Prostate gland (tissue), 2 donors: Measurements from ENCODE around the gene FCHSD2. TPM values are rescaled to one million over a fixed set of nuclear protein-coding genes. Genes with fewer than 3 reads are reported as not detected.

Source experiments
- DNase-seq: peaks from one replicate; pipeline ENCODE4 v3.0.0-alpha.2; 2019; ENCODE audit warnings: low spot score
- H3K27ac ChIP-seq, 2 donors: fragments of 200-600 bp; sonication (generic); 2 replicates each; pipeline ENCODE4 v1.5.1; 2017 to 2019
- H3K27me3 ChIP-seq: fragments of 200-600 bp; sonication (generic); replicated peaks from 2 replicates; pipeline ENCODE4 v1.5.1; 2019; ENCODE audit not compliant: insufficient read depth
- H3K36me3 ChIP-seq, 2 donors: fragments of 200-600 bp; sonication (generic); 1 replicate in 1 of 2; 2 replicates in 1 of 2; pipeline versions ENCODE4 v1.5.1 to v1.8.1; 2017 to 2019
- H3K4me1 ChIP-seq: fragments of 200-600 bp; sonication (generic); replicated peaks from 2 replicates; pipeline ENCODE4 v1.5.1; 2019
- H3K4me3 ChIP-seq, 2 donors: fragments of 200-600 bp; sonication (generic); 2 replicates each; pipeline ENCODE4 v1.5.1; 2017 to 2019
- H3K9me3 ChIP-seq: fragments of 200-600 bp; sonication (generic); 2 replicates; pipeline ENCODE4 v1.5.1; 2017
- POLR2A ChIP-seq: fragments of 450-650 bp; IDR thresholded peaks from one replicate; pipeline ENCODE4 v1.6.1; 2016; ENCODE audit warnings: antibody characterized with exemption, mild to moderate bottlenecking
- POLR2AphosphoS5 ChIP-seq: sonication (generic); formaldehyde crosslinking; IDR thresholded peaks from one replicate; pipeline ENCODE4 v1.6.1; 2017; ENCODE audit warnings: antibody characterized with exemption
- WGBS: methylation state at CpG from one replicate; pipeline ENCODE4 v1.1.5; 2018; 5-methylcytosine and 5-hydroxymethylcytosine counted together
- intact Hi-C: fragments of 100-400 bp; cut with DNase I; formaldehyde crosslinking; loops from one replicate; pipeline ENCODE4 v1.14.2; 2022
- total RNA-seq, 2 donors: library from RNA; depleted of rRNA; stranded (reverse); fragments of >200 nt; gene quantifications; one replicate each; pipeline ENCODE4 v1.1.0, GENCODE V29; 2016
- TF ChIP-seq, protein P1 (sequence below), 4 experiments: fragments of 200-600 bp in 2 of 4; fragments of 450-650 bp in 2 of 4; sonication (generic) in 2 of 4; IDR thresholded peaks; 1 replicate in 3 of 4; 2 replicates in 1 of 4; pipeline ENCODE4 v1.5.1; 2016 to 2019; ENCODE audit warnings: antibody characterized with exemption in 4 of 4, mild to moderate bottlenecking in 2 of 4, moderate library complexity in 2 of 4

FCHSD2 gene
- total RNA-seq, 2 donors from 2014 or later = 9.9 to 45.3 TPM

GRCh38 chr11:73117071-73117470 is 25.0 kb downstream of the FCHSD2 start:
- TF ChIP-seq, protein P1, sequence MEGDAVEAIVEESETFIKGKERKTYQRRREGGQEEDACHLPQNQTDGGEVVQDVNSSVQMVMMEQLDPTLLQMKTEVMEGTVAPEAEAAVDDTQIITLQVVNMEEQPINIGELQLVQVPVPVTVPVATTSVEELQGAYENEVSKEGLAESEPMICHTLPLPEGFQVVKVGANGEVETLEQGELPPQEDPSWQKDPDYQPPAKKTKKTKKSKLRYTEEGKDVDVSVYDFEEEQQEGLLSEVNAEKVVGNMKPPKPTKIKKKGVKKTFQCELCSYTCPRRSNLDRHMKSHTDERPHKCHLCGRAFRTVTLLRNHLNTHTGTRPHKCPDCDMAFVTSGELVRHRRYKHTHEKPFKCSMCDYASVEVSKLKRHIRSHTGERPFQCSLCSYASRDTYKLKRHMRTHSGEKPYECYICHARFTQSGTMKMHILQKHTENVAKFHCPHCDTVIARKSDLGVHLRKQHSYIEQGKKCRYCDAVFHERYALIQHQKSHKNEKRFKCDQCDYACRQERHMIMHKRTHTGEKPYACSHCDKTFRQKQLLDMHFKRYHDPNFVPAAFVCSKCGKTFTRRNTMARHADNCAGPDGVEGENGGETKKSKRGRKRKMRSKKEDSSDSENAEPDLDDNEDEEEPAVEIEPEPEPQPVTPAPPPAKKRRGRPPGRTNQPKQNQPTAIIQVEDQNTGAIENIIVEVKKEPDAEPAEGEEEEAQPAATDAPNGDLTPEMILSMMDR (IDR thresholded peaks at IDR 0.05) = no peak
- TF ChIP-seq POLR2AphosphoS5 = no peak
- no peak for TF ChIP-seq POLR2A
- no peaks in the 10 kb centered on the region for H3K4me1 ChIP-seq
- no peak overlapping the region for H3K4me3 ChIP-seq
- H3K36me3 ChIP-seq = no peaks in the 10 kb centered on the region
- no peaks in the 10 kb centered on the region for H3K9me3 ChIP-seq
- H3K27me3 ChIP-seq = no peaks in the 10 kb centered on the region
- DNase-seq = no peak
- 90% methylated on average over 2 of the region's 2 CpGs for WGBS
- no peak overlapping the region for H3K27ac ChIP-seq
- intact Hi-C loops = no loop called here

DNA sequence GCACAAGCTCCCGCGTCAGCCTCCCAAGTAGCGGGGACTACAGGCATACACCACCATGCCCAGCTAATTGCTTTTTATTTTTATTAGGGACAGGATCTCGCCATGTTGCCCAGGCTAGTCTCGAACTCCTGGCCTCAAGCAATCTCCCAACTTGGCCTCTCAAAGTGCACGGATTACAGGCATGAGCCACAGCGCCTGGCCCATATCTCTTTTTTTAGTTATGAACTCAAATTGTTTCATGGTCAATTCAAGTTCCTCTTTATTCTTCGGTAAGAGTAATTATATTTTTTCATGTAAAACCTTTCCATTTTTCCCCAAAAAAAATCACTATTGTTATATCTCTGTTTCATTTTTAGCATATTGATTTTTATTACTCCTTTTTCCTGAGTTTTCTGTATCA is 25.5 kb downstream of the FCHSD2 start:
- H3K36me3 ChIP-seq = no peaks in the 10 kb centered on the region
- no peak overlapping the region for H3K4me3 ChIP-seq
- no peak for DNase-seq
- no peaks in the 10 kb centered on the region for H3K4me1 ChIP-seq
- no peak overlapping the region for H3K27ac ChIP-seq
- TF ChIP-seq POLR2AphosphoS5 (no peak), POLR2A (no peak)
- TF ChIP-seq, protein P1 (IDR thresholded peaks at IDR 0.05) = no peak
- 89% methylated on average over 8 of the region's 8 CpGs for WGBS
- intact Hi-C loops = no loop called here
- H3K27me3 ChIP-seq = no peaks in the 10 kb centered on the region
- H3K9me3 ChIP-seq = no peaks in the 10 kb centered on the region

DNA sequence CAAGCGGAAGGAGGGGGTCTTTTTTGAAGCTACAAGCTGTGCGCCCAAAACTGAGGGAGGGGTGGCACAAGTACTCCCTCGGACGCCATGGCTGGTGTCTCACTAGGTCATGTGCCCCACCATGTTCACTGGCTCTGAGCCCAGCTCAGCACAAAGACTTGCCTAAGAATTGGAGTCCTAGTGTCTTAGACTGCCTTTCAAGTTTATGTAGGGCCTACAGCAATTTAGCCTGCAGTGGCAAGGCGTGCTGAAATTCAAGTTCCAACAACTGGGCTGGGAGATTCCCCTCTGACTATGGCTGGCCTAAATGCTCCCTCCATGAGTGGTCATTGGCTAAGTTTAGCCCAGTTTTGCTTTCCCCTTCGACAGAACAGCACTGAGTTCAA is 27.3 kb downstream of the FCHSD2 start:
- TF ChIP-seq POLR2AphosphoS5 (no peak), POLR2A (no peak)
- TF ChIP-seq, protein P1 (IDR thresholded peaks at IDR 0.05) = no peak
- 95% methylated on average over 6 of the region's 6 CpGs for WGBS
- intact Hi-C loops = no loop called here
- H3K4me3 ChIP-seq = no peak overlapping the region
- DNase-seq = no peak
- no peaks in the 10 kb centered on the region for H3K4me1 ChIP-seq
- no peaks in the 10 kb centered on the region for H3K9me3 ChIP-seq
- no peaks in the 10 kb centered on the region for H3K36me3 ChIP-seq
- no peaks in the 10 kb centered on the region for H3K27me3 ChIP-seq
- no peak overlapping the region for H3K27ac ChIP-seq

DNA sequence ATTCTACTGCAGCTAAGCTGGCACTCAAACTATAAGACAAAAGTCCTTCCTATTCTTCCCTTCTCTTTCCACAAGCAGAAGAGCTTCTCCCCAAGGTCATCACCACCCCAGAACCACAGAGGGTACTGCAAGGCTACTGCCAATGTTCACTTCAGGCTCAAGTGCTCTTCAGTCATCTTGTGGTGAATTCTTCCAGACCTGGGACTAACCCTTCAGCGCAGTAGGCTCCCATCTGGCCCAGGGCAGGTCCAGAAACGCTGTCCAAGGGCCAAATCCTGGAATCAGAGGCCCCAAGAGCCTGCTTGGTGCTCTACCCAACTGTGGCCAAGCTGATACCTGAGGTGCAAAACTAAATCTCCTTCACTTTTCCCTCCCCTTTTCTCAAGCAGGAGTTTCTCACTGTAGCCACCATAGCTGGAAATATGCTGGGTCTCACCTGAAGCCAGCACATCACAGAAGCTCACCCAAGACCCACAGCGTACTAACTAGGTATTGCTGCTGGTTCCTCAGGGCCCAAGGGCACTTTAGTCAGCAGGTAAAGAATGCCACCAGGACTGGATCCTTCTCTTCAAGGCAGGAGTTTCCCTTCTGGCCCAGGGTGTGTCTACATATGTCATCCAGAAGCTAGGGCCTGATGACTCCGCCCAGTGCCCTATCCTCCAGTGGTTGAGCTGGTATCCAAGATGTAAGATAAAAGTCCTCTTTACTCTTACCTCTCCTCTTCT is 27.8 kb downstream of the FCHSD2 start:
- TF ChIP-seq, protein P1 (IDR thresholded peaks at IDR 0.05) = no peak
- TF ChIP-seq POLR2A (no peak), POLR2AphosphoS5 (no peak)
- no peak overlapping the region for H3K4me3 ChIP-seq
- H3K27me3 ChIP-seq = no peaks in the 10 kb centered on the region
- H3K4me1 ChIP-seq = no peaks in the 10 kb centered on the region
- intact Hi-C loops = no loop called here
- H3K27ac ChIP-seq = no peak overlapping the region
- 99% methylated on average over 4 of the region's 4 CpGs for WGBS
- DNase-seq = no peak
- H3K9me3 ChIP-seq = no peaks in the 10 kb centered on the region
- H3K36me3 ChIP-seq = no peaks in the 10 kb centered on the region

- intact Hi-C loops = no loop called here
- Histone ChIP-seq H3K27ac (no peak overlapping the region), H3K9me3 (no peaks in the 10 kb centered on the region), H3K4me3 (no peak overlapping the region), H3K36me3 (no peaks in the 10 kb centered on the region), H3K4me1 (no peaks in the 10 kb centered on the region), H3K27me3 (no peaks in the 10 kb centered on the region)
- no peak for DNase-seq
- no peak for TF ChIP-seq POLR2A
- TF ChIP-seq, protein P1 (IDR thresholded peaks at IDR 0.05) = no peak
- TF ChIP-seq POLR2AphosphoS5 = no peak
- 85% methylated on average over 6 of the region's 6 CpGs for WGBS
Measured at GRCh38 chr11:73113426-73113825, 28.7 kb downstream of the FCHSD2 start.
